Gastrocnemius medialis (tissue), 4 donors: ENCODE results near the gene SUMF1. TPM values are rescaled to one million over a fixed set of nuclear protein-coding genes. Genes with fewer than 3 reads are reported as not detected.

Source experiments
- ATAC-seq, 2 donors: fragments of 150-250 bp; one replicate each; pipeline ENCODE4 v1.9.1; 2016
- DNase-seq, 2 donors: peaks; one replicate each; pipeline ENCODE4 v3.0.0-alpha.2; 2019
- H3K27ac ChIP-seq, 4 donors: fragments of 200-600 bp; sonication (generic); 1 replicate in 1 of 4; 2 replicates in 3 of 4; pipeline ENCODE4 v1.5.1; 2016 to 2018; ENCODE audit warnings: mild to moderate bottlenecking in 2 of 4, moderate library complexity in 1 of 4
- H3K27me3 ChIP-seq, 3 donors: fragments of 200-600 bp; sonication (generic) in 2 of 3; 1 replicate in 1 of 3; 2 replicates in 2 of 3; pipeline versions ENCODE4 v1.5.1 to v1.6.0; 2016 to 2019; ENCODE audit warnings: mild to moderate bottlenecking in 1 of 3, moderate library complexity in 1 of 3
- H3K36me3 ChIP-seq, 2 donors: fragments of 200-600 bp; sonication (generic) in 1 of 2; one replicate each; pipeline ENCODE4 v1.5.1; 2017 to 2018
- H3K4me1 ChIP-seq, 2 donors: fragments of 200-600 bp; sonication (generic) in 1 of 2; one replicate each; pipeline ENCODE4 v1.5.1; 2016 to 2017; ENCODE audit warnings: mild to moderate bottlenecking in 2 of 2
- H3K4me3 ChIP-seq, 4 donors: fragments of 200-600 bp; sonication (generic) in 3 of 4; 1 replicate in 1 of 4; 2 replicates in 3 of 4; pipeline ENCODE4 v1.5.1; 2016 to 2019; ENCODE audit warnings: mild to moderate bottlenecking in 2 of 4
- H3K9me3 ChIP-seq, 3 donors: fragments of 200-600 bp; sonication (generic) in 2 of 3; 1 replicate in 1 of 3; 2 replicates in 2 of 3; pipeline ENCODE4 v1.5.1; 2016 to 2019
- POLR2A ChIP-seq, 2 donors: fragments of 450-650 bp; IDR thresholded peaks; one replicate each; pipeline ENCODE4 v1.6.1; 2017; ENCODE audit warnings: antibody characterized with exemption in 2 of 2, mild to moderate bottlenecking in 2 of 2, moderate library complexity in 2 of 2
- in situ Hi-C, 4 donors: fragments of 200-750 bp; cut with MboI; loops; one replicate each; pipeline versions ENCODE4 v1.15.0 to v1.8.0; 2017; ENCODE audit warnings: low sequenced_read_pairs in 4 of 4
- intact Hi-C: fragments of 100-400 bp; cut with DNase I; formaldehyde crosslinking; loops from one replicate; pipeline ENCODE4 v1.15.1; 2023; ENCODE audit warnings: low total_unique reads
- total RNA-seq, 4 donors: library from RNA; depleted of rRNA; stranded (reverse); fragments of >200 nt; gene quantifications; one replicate each; pipeline versions ENCODE4 v1.1.0 to v1.2.3, GENCODE V29; 2016
- TF ChIP-seq, protein P1 (sequence below), 5 experiments: fragments of 450-650 bp in 3 of 5; fragments of 200-600 bp in 2 of 5; sonication (generic) in 2 of 5; IDR thresholded peaks in 4 of 5; conservative IDR thresholded peaks in 1 of 5; 1 replicate in 4 of 5; 2 replicates in 1 of 5; pipeline ENCODE4 v1.5.1; 2016 to 2019; ENCODE audit warnings: antibody characterized with exemption in 5 of 5, mild to moderate bottlenecking in 3 of 5, moderate library complexity in 3 of 5

SUMF1 gene
- total RNA-seq, 4 donors from 2014 or later, result 4.4 to 9.4 (median 7.6) TPM

DNA sequence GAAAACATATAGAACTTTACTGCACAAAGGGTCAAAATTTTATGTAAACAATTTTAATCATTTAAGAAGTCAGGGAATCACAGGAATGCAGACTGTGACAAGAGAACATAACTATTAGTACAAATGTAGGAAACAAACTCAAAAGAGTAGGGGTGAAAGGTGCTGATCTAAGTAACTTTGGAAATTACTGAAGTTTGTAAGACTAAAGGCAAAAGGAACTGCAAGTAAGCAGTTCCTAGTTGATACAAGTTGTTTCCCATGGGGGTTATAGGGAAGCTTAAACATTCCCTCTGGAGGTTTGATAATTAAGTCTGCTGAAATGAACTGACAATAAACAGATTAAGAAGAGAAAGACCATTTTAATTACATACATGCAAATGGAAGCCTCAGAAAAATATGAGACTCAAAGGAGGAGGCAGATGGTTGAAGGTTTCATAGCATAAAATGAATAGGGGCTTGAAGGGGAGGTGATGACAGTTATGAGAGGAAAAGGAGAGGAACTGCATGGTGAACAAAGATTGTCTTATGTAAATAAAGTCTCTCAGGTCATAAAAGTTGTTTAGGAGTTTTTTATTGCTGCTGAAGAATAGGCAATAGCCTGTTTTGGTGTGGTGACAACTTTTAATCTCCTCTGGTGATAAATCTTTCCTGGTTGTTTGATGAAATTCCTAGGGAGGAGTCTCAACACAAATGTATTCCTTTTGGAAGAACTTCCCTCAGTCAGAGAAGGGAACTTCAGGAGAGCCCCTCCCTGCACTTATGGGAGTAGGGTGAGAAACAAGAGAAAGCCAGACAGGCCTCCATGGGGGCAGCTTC, 146.8 kb downstream of the SUMF1 start:
- Histone ChIP-seq H3K27me3 (no peaks in the 10 kb centered on the region), H3K36me3 (peaks cover 0 to 14% of the 10 kb centered on the region in 2 donors), H3K9me3 (no peaks in the 10 kb centered on the region), H3K4me3 (no peak overlapping the region), H3K27ac (no peak overlapping the region), H3K4me1 (peaks cover 4% of the 10 kb centered on the region in 2 donors)
- no peak for DNase-seq
- ATAC-seq, result no peak
- TF ChIP-seq, protein P1, sequence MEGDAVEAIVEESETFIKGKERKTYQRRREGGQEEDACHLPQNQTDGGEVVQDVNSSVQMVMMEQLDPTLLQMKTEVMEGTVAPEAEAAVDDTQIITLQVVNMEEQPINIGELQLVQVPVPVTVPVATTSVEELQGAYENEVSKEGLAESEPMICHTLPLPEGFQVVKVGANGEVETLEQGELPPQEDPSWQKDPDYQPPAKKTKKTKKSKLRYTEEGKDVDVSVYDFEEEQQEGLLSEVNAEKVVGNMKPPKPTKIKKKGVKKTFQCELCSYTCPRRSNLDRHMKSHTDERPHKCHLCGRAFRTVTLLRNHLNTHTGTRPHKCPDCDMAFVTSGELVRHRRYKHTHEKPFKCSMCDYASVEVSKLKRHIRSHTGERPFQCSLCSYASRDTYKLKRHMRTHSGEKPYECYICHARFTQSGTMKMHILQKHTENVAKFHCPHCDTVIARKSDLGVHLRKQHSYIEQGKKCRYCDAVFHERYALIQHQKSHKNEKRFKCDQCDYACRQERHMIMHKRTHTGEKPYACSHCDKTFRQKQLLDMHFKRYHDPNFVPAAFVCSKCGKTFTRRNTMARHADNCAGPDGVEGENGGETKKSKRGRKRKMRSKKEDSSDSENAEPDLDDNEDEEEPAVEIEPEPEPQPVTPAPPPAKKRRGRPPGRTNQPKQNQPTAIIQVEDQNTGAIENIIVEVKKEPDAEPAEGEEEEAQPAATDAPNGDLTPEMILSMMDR (IDR thresholded peaks at IDR 0.05 in 4 of 5, conservative IDR thresholded peaks at IDR 0.05 in 1 of 5), result no peak
- TF ChIP-seq POLR2A (IDR thresholded peaks at IDR 0.05), result no peak
- intact Hi-C loops, result no loop called here
- in situ Hi-C loops, result no loop called here

- H3K27ac ChIP-seq, result no peak overlapping the region
- H3K27me3 ChIP-seq, result no peaks in the 10 kb centered on the region
- DNase-seq (no peak), ATAC-seq (no peak)
- H3K4me1 ChIP-seq, result peaks cover 5 to 9% of the 10 kb centered on the region in 2 donors
- H3K4me3 ChIP-seq, result no peak overlapping the region
- peaks cover 0 to 17% of the 10 kb centered on the region in 2 donors for H3K36me3 ChIP-seq
- no peak for TF ChIP-seq POLR2A (IDR thresholded peaks at IDR 0.05)
- TF ChIP-seq, protein P1 (IDR thresholded peaks at IDR 0.05 in 4 of 5, conservative IDR thresholded peaks at IDR 0.05 in 1 of 5), result peak in 1 of 5 experiments; percentile 23
- in situ Hi-C loops (no loop called here), intact Hi-C loops (no loop called here)
- H3K9me3 ChIP-seq, result no peaks in the 10 kb centered on the region
Observed at GRCh38 chr3:4314688-4315087, 152.4 kb downstream of the SUMF1 start.

DNA sequence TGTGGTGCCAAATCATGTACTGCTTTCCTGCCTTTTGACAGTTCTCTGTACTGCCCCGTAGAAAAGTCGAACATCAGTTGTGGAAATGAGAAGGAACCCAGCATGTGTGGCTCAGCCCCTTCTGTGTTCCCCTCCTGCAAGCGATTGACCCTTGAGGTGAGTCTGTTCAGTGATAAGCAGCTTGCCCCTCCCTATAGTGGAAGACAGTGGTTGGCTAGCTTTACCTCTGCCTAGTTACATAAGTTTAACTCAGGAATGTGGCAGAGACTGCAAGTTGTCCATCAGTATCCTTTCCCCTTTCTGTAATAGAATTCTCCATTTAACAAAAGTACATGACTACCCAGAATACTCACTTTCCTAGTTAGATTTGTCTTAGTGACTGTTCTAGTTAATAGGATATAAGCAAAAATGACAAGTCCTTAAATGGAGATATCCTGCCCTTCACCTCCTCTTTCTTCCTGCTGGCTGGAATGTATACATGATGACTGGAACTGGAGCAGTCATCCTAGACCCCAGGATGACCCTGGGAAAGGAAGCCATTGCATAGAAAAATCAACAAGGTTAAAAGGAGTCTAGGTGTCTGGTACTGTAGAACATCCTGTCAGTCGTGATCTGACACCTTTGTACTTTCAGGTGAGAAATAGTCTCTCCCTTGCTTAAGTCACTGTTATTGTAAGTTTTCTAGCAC, 153.3 kb downstream of the SUMF1 start:
- Histone ChIP-seq H3K9me3 (no peaks in the 10 kb centered on the region), H3K4me3 (no peak overlapping the region), H3K27me3 (no peaks in the 10 kb centered on the region), H3K36me3 (peaks cover 0 to 17% of the 10 kb centered on the region in 2 donors), H3K4me1 (peaks cover 5 to 9% of the 10 kb centered on the region in 2 donors), H3K27ac (no peak overlapping the region)
- in situ Hi-C loops (no loop called here), intact Hi-C loops (no loop called here)
- ATAC-seq, result no peak
- TF ChIP-seq POLR2A (IDR thresholded peaks at IDR 0.05), result no peak
- TF ChIP-seq, protein P1 (IDR thresholded peaks at IDR 0.05 in 4 of 5, conservative IDR thresholded peaks at IDR 0.05 in 1 of 5), result no peak
- DNase-seq, result no peak

GRCh38 chr3:4311496-4311895, 155.6 kb downstream of the SUMF1 start:
- intact Hi-C loops, result no loop called here
- no peak overlapping the region for H3K4me3 ChIP-seq
- DNase-seq, result no peak
- peaks cover 17 to 18% of the 10 kb centered on the region in 2 donors for H3K4me1 ChIP-seq
- no peaks in the 10 kb centered on the region for H3K27me3 ChIP-seq
- TF ChIP-seq, protein P1 (IDR thresholded peaks at IDR 0.05 in 4 of 5, conservative IDR thresholded peaks at IDR 0.05 in 1 of 5), result no peak
- TF ChIP-seq POLR2A (IDR thresholded peaks at IDR 0.05), result no peak
- no peak overlapping the region for H3K27ac ChIP-seq
- peaks cover 0 to 10% of the 10 kb centered on the region in 2 donors for H3K36me3 ChIP-seq
- in situ Hi-C loops, result no loop called here
- H3K9me3 ChIP-seq, result no peaks in the 10 kb centered on the region
- no peak for ATAC-seq

Other genes with a start within 250 kb of the SUMF1 start
- 10 to 100 TPM in 1 of 4 donors, 1 to 10 TPM in 3; 3.7 to 10.4 (median 7.6) TPM for gene SETMAR, start 163.9 kb downstream of the SUMF1 start, total RNA-seq
- 10 to 100 TPM in 2 of 4 donors, 1 to 10 TPM in 2; 5.5 to 21.7 (median 11.3) TPM for gene ITPR1, start 26.1 kb upstream of the SUMF1 start, total RNA-seq